Measurements from ENCODE around the gene IFNB1.

Gene IFNB1

GRCh38 chr9:21047281-21047691, 30.5 kb downstream of the IFNB1 start:
- Histone ChIP-seq H4K20me1 (ENCODE audit: control insufficient read depth, insufficient read depth, low read depth, low read length) (no peaks in the 10 kb centered on the region), H3K9me3 (ENCODE audit: control insufficient read depth, insufficient read depth, low read length) (no peaks in the 10 kb centered on the region), H3K27ac (ENCODE audit: low read depth, low read length) (no peak overlapping the region), H3K36me3 (ENCODE audit: control insufficient read depth, low read length) (no peaks in the 10 kb centered on the region), H3K4me1 (ENCODE audit: control insufficient read depth, low read length) (peaks cover 4% of the 10 kb centered on the region), H3K9me2 (replicated peaks; ENCODE audit: control insufficient read depth, low read length) (no peaks in the 10 kb centered on the region), H3K4me2 (ENCODE audit: low read length) (no peak overlapping the region), H3K4me3 (ENCODE audit: low read length) (no peak overlapping the region), H3F3A (ENCODE audit: control insufficient read depth, insufficient read depth) (no peaks in the 10 kb centered on the region), H3K79me2 (ENCODE audit: control insufficient read depth, low read length) (no peaks in the 10 kb centered on the region), H3K27me3 (ENCODE audit: control insufficient read depth, low read length) (no peaks in the 10 kb centered on the region)
- TF ChIP-seq CTCF (IDR thresholded peaks at IDR 0.05; ENCODE audit: low read depth, low read length, poor library complexity, severe bottlenecking) (no peak), EZH2phosphoT487 (IDR thresholded peaks at IDR 0.05; ENCODE audit: borderline replicate concordance, low read length) (no peak)

GRCh38 chr9:21043841-21044240, 33.9 kb downstream of the IFNB1 start:
- no peak for TF ChIP-seq CTCF (IDR thresholded peaks at IDR 0.05; ENCODE audit: low read depth, low read length, poor library complexity, severe bottlenecking)
- no peak for TF ChIP-seq EZH2phosphoT487 (IDR thresholded peaks at IDR 0.05; ENCODE audit: borderline replicate concordance, low read length)
- Histone ChIP-seq H4K20me1 (ENCODE audit: control insufficient read depth, insufficient read depth, low read depth, low read length) (no peaks in the 10 kb centered on the region), H3K4me1 (ENCODE audit: control insufficient read depth, low read length) (peaks cover 9% of the 10 kb centered on the region), H3K79me2 (ENCODE audit: control insufficient read depth, low read length) (no peaks in the 10 kb centered on the region), H3K4me2 (ENCODE audit: low read length) (no peak overlapping the region), H3K27ac (ENCODE audit: low read depth, low read length) (no peak overlapping the region), H3F3A (ENCODE audit: control insufficient read depth, insufficient read depth) (no peaks in the 10 kb centered on the region), H3K4me3 (ENCODE audit: low read length) (no peak overlapping the region), H3K36me3 (ENCODE audit: control insufficient read depth, low read length) (no peaks in the 10 kb centered on the region), H3K9me2 (replicated peaks; ENCODE audit: control insufficient read depth, low read length) (no peaks in the 10 kb centered on the region), H3K9me3 (ENCODE audit: control insufficient read depth, insufficient read depth, low read length) (no peaks in the 10 kb centered on the region), H3K27me3 (ENCODE audit: control insufficient read depth, low read length) (no peaks in the 10 kb centered on the region)

GRCh38 chr9:21042466-21042865, 35.3 kb downstream of the IFNB1 start:
- Histone ChIP-seq H3K36me3 (ENCODE audit: control insufficient read depth, low read length) (no peaks in the 10 kb centered on the region), H3K9me3 (ENCODE audit: control insufficient read depth, insufficient read depth, low read length) (no peaks in the 10 kb centered on the region), H3K4me1 (ENCODE audit: control insufficient read depth, low read length) (peaks cover 9% of the 10 kb centered on the region), H3K9me2 (replicated peaks; ENCODE audit: control insufficient read depth, low read length) (no peaks in the 10 kb centered on the region), H3F3A (ENCODE audit: control insufficient read depth, insufficient read depth) (no peaks in the 10 kb centered on the region), H3K27me3 (ENCODE audit: control insufficient read depth, low read length) (no peaks in the 10 kb centered on the region), H4K20me1 (ENCODE audit: control insufficient read depth, insufficient read depth, low read depth, low read length) (no peaks in the 10 kb centered on the region), H3K4me3 (ENCODE audit: low read length) (no peak overlapping the region), H3K27ac (ENCODE audit: low read depth, low read length) (no peak overlapping the region), H3K4me2 (ENCODE audit: low read length) (no peak overlapping the region), H3K79me2 (ENCODE audit: control insufficient read depth, low read length) (no peaks in the 10 kb centered on the region)
- TF ChIP-seq CTCF (IDR thresholded peaks at IDR 0.05; ENCODE audit: low read depth, low read length, poor library complexity, severe bottlenecking) (no peak), EZH2phosphoT487 (IDR thresholded peaks at IDR 0.05; ENCODE audit: borderline replicate concordance, low read length) (no peak)

- Histone ChIP-seq H3F3A (ENCODE audit: control insufficient read depth, insufficient read depth) (no peaks in the 10 kb centered on the region), H3K4me2 (ENCODE audit: low read length) (no peak overlapping the region), H3K36me3 (ENCODE audit: control insufficient read depth, low read length) (no peaks in the 10 kb centered on the region), H4K20me1 (ENCODE audit: control insufficient read depth, insufficient read depth, low read depth, low read length) (no peaks in the 10 kb centered on the region), H3K9me2 (replicated peaks; ENCODE audit: control insufficient read depth, low read length) (no peaks in the 10 kb centered on the region), H3K9me3 (ENCODE audit: control insufficient read depth, insufficient read depth, low read length) (no peaks in the 10 kb centered on the region), H3K79me2 (ENCODE audit: control insufficient read depth, low read length) (no peaks in the 10 kb centered on the region), H3K27ac (ENCODE audit: low read depth, low read length) (no peak overlapping the region), H3K4me3 (ENCODE audit: low read length) (no peak overlapping the region), H3K27me3 (ENCODE audit: control insufficient read depth, low read length) (no peaks in the 10 kb centered on the region), H3K4me1 (ENCODE audit: control insufficient read depth, low read length) (peaks cover 9% of the 10 kb centered on the region)
- TF ChIP-seq CTCF (IDR thresholded peaks at IDR 0.05; ENCODE audit: low read depth, low read length, poor library complexity, severe bottlenecking): no peak
- TF ChIP-seq EZH2phosphoT487 (IDR thresholded peaks at IDR 0.05; ENCODE audit: borderline replicate concordance, low read length): no peak
These were observed 38.4 kb downstream of the IFNB1 start for GRCh38 chr9:21039302-21039701.

Data from DOHH2 (cell line).